Tibial nerve (tissue), 4 donors: ENCODE results near the gene SORCS3. TPM values are rescaled to one million over a fixed set of nuclear protein-coding genes. Genes with fewer than 3 reads are reported as not detected.

Experiments
- DNase-seq, 2 donors: peaks; one replicate each; pipeline ENCODE4 v3.0.0-alpha.2; 2019; ENCODE audit warnings: low spot score in 2 of 2
- H3K27ac ChIP-seq, 4 donors: fragments of 200-600 bp; sonication (generic) in 3 of 4; one replicate each; pipeline ENCODE4 v1.5.1; 2017 to 2019; ENCODE audit warnings: mild to moderate bottlenecking in 1 of 4
- H3K27me3 ChIP-seq, 2 donors: fragments of 200-600 bp; sonication (generic) in 1 of 2; one replicate each; pipeline versions ENCODE4 v1.5.1 to v1.6.0; 2017 to 2019
- H3K36me3 ChIP-seq, 3 donors: fragments of 200-600 bp; sonication (generic); one replicate each; pipeline ENCODE4 v1.5.1; 2018 to 2019
- H3K4me1 ChIP-seq, 4 donors: fragments of 200-600 bp; sonication (generic) in 3 of 4; one replicate each; pipeline ENCODE4 v1.5.1; 2017 to 2019
- H3K4me3 ChIP-seq, 4 donors: fragments of 200-600 bp; sonication (generic) in 3 of 4; one replicate each; pipeline ENCODE4 v1.5.1; 2017 to 2019; ENCODE audit warnings: mild to moderate bottlenecking in 1 of 4, moderate library complexity in 1 of 4
- H3K9me3 ChIP-seq, 4 donors: fragments of 200-600 bp; sonication (generic) in 3 of 4; one replicate each; pipeline ENCODE4 v1.5.1; 2017 to 2019
- CTCF ChIP-seq, 5 experiments: fragments of 200-600 bp in 3 of 5; fragments of 450-650 bp in 2 of 5; sonication (generic) in 3 of 5; IDR thresholded peaks; one replicate each; pipeline ENCODE4 v1.5.1; 2016 to 2019; ENCODE audit warnings: antibody characterized with exemption in 5 of 5, mild to moderate bottlenecking in 3 of 5, moderate library complexity in 2 of 5
- EP300 ChIP-seq, 2 donors: sonication (generic); formaldehyde crosslinking; IDR thresholded peaks; one replicate each; pipeline ENCODE4 v1.6.1; 2017; ENCODE audit warnings: antibody characterized with exemption in 2 of 2, mild to moderate bottlenecking in 1 of 2
- POLR2A ChIP-seq, 2 donors: fragments of 450-650 bp; IDR thresholded peaks; one replicate each; pipeline ENCODE4 v1.6.1; 2017; ENCODE audit warnings: antibody characterized with exemption in 2 of 2, mild to moderate bottlenecking in 2 of 2, moderate library complexity in 2 of 2
- WGBS, 2 donors: methylation state at CpG; one replicate each; pipeline ENCODE4 v1.1.5; 2018; 5-methylcytosine and 5-hydroxymethylcytosine counted together
- total RNA-seq, 4 donors: library from RNA; depleted of rRNA; stranded (reverse); fragments of >200 nt; gene quantifications; one replicate each; pipeline ENCODE4 v1.1.0, GENCODE V29; 2016

The SORCS3 gene
- total RNA-seq, 4 donors from 2014 or later: 1.8 to 3.9 (median 3.2) TPM

GRCh38 chr10:105189463-105189800 lies 548.3 kb downstream of the SORCS3 start:
- no peak overlapping the region for H3K27ac ChIP-seq
- H3K36me3 ChIP-seq: no peaks in the 10 kb centered on the region
- no peaks in the 10 kb centered on the region for H3K9me3 ChIP-seq
- 93 to 96% methylated on average over 2 of the region's 2 CpGs for WGBS, 2 donors
- no peak overlapping the region for H3K4me3 ChIP-seq
- no peaks in the 10 kb centered on the region for H3K27me3 ChIP-seq
- H3K4me1 ChIP-seq: no peaks in the 10 kb centered on the region
- no peak for TF ChIP-seq POLR2A (IDR thresholded peaks at IDR 0.05)
- no peak for TF ChIP-seq CTCF (IDR thresholded peaks at IDR 0.05)
- no peak for TF ChIP-seq EP300 (IDR thresholded peaks at IDR 0.05)
- DNase-seq: no peak

GRCh38 chr10:105192146-105192545 lies 551.1 kb downstream of the SORCS3 start:
- no peak for DNase-seq
- H3K27me3 ChIP-seq: no peaks in the 10 kb centered on the region
- WGBS, 2 donors: 81 to 85% methylated on average over 4 of the region's 4 CpGs
- no peak overlapping the region for H3K4me3 ChIP-seq
- no peak overlapping the region for H3K27ac ChIP-seq
- H3K9me3 ChIP-seq: no peaks in the 10 kb centered on the region
- H3K36me3 ChIP-seq: no peaks in the 10 kb centered on the region
- H3K4me1 ChIP-seq: no peaks in the 10 kb centered on the region
- no peak for TF ChIP-seq CTCF (IDR thresholded peaks at IDR 0.05)
- TF ChIP-seq POLR2A (IDR thresholded peaks at IDR 0.05): no peak
- no peak for TF ChIP-seq EP300 (IDR thresholded peaks at IDR 0.05)

GRCh38 chr10:105192861-105193260 lies 551.8 kb downstream of the SORCS3 start:
- Histone ChIP-seq H3K27ac (no peak overlapping the region), H3K4me1 (no peaks in the 10 kb centered on the region), H3K36me3 (no peaks in the 10 kb centered on the region), H3K4me3 (no peak overlapping the region), H3K27me3 (no peaks in the 10 kb centered on the region), H3K9me3 (no peaks in the 10 kb centered on the region)
- no peak for DNase-seq
- TF ChIP-seq EP300 (IDR thresholded peaks at IDR 0.05) (no peak), CTCF (IDR thresholded peaks at IDR 0.05) (no peak), POLR2A (IDR thresholded peaks at IDR 0.05) (no peak)
- WGBS, 2 donors: 68 to 78% methylated on average over 2 of the region's 2 CpGs

GRCh38 chr10:105195831-105196230 lies 554.7 kb downstream of the SORCS3 start:
- no peak overlapping the region for H3K27ac ChIP-seq
- no peaks in the 10 kb centered on the region for H3K4me1 ChIP-seq
- WGBS, 2 donors: 59 to 69% methylated on average over 4 of the region's 4 CpGs
- TF ChIP-seq EP300 (IDR thresholded peaks at IDR 0.05) (no peak), POLR2A (IDR thresholded peaks at IDR 0.05) (no peak), CTCF (IDR thresholded peaks at IDR 0.05) (no peak)
- no peak overlapping the region for H3K4me3 ChIP-seq
- H3K36me3 ChIP-seq: no peaks in the 10 kb centered on the region
- no peak for DNase-seq
- no peaks in the 10 kb centered on the region for H3K27me3 ChIP-seq
- no peaks in the 10 kb centered on the region for H3K9me3 ChIP-seq

- no peaks in the 10 kb centered on the region for H3K9me3 ChIP-seq
- DNase-seq: no peak
- TF ChIP-seq EP300 (IDR thresholded peaks at IDR 0.05) (no peak), POLR2A (IDR thresholded peaks at IDR 0.05) (no peak), CTCF (IDR thresholded peaks at IDR 0.05) (no peak)
- H3K4me1 ChIP-seq: no peaks in the 10 kb centered on the region
- H3K27ac ChIP-seq: no peak overlapping the region
- 63 to 71% methylated on average over 6 of the region's 6 CpGs for WGBS, 2 donors
- no peaks in the 10 kb centered on the region for H3K36me3 ChIP-seq
- no peaks in the 10 kb centered on the region for H3K27me3 ChIP-seq
- no peak overlapping the region for H3K4me3 ChIP-seq
These were observed 556.7 kb downstream of the SORCS3 start for GRCh38 chr10:105197598-105198364.
